PC-3 (cell line): ENCODE measurements around the gene ARHGAP24. TPM values are rescaled to one million over a fixed set of nuclear protein-coding genes. Genes with fewer than 3 reads are reported as not detected.

ENCODE experiments used
- ATAC-seq: fragments of 200-7000 bp; cut with Tn5 transposase; 2 replicates; pipeline ENCODE4 v1.9.1; 2020; ENCODE audit warnings: mild to moderate bottlenecking, moderate library complexity
- BruUV-seq: library from RNA; stranded (reverse); fragments of 400-500 nt; replicated peaks from 2 replicates; lab custom pipeline; 2021; lab: Mats Ljungman, UMichigan
- CTCF ChIA-PET: fragments of 300-600 bp; sonication (Branson Sonifier 250); formaldehyde crosslinking; loops from one replicate; lab custom pipeline; 2022; ENCODE audit warnings: antibody characterized with exemption; lab: Charles Lee
- POLR2A ChIA-PET: fragments of 300-600 bp; sonication (Branson Sonifier 250); formaldehyde crosslinking; loops from one replicate; lab custom pipeline; 2022; ENCODE audit warnings: antibody characterized with exemption; ENCODE audit not compliant: unreplicated experiment; lab: Charles Lee
- DNase-seq: peaks from one replicate; pipeline ENCODE4 v3.0.0-alpha.2; 2015
- H2AFZ ChIP-seq: fragments of 300-600 bp; sonication (generic); 2 replicates; pipeline ENCODE4 v1.6.0; 2016; ENCODE audit warnings: antibody characterized with exemption, low read length
- H3F3A ChIP-seq: fragments of 300-600 bp; sonication (generic); one replicate; pipeline ENCODE4 v1.6.0; 2017; ENCODE audit warnings: antibody characterized with exemption, low read length, control low read depth, mild to moderate bottlenecking; ENCODE audit not compliant: unreplicated experiment
- H3K27ac ChIP-seq: fragments of 300-600 bp; sonication (generic); 2 replicates; pipeline ENCODE4 v1.5.1; 2016; ENCODE audit warnings: mild to moderate bottlenecking, low read length
- H3K27me3 ChIP-seq: fragments of 300-600 bp; sonication (generic); 2 replicates; pipeline ENCODE4 v1.6.1; 2016; ENCODE audit warnings: low read length, mixed read lengths
- H3K36me3 ChIP-seq: fragments of 300-600 bp; sonication (generic); 2 replicates; pipeline ENCODE4 v1.6.1; 2016; ENCODE audit warnings: low read depth, mixed run types, low read length, mixed read lengths
- H3K4me1 ChIP-seq: fragments of 300-600 bp; sonication (generic); 2 replicates; pipeline ENCODE4 v1.5.1; 2016; ENCODE audit warnings: low read length; ENCODE audit not compliant: insufficient read depth
- H3K4me2 ChIP-seq: fragments of 300-600 bp; sonication (generic); 2 replicates; pipeline ENCODE4 v1.6.0; 2016; ENCODE audit warnings: low read length
- H3K4me3 ChIP-seq: fragments of 300-600 bp; sonication (generic); 2 replicates; pipeline ENCODE4 v1.5.1; 2016; ENCODE audit warnings: mild to moderate bottlenecking, low read length, mixed read lengths
- H3K79me2 ChIP-seq: fragments of 300-600 bp; sonication (generic); 2 replicates; pipeline ENCODE4 v1.6.1; 2017; ENCODE audit warnings: low read length, mixed read lengths
- H3K9ac ChIP-seq: fragments of 300-600 bp; sonication (generic); 2 replicates; pipeline ENCODE4 v1.6.0; 2016; ENCODE audit warnings: mild to moderate bottlenecking, low read length
- H3K9me2 ChIP-seq: fragments of 300-600 bp; sonication (generic); replicated peaks from 2 replicates; pipeline ENCODE4 v1.6.1; 2016; ENCODE audit warnings: mixed run types, low read length, mixed read lengths
- H3K9me3 ChIP-seq: fragments of 300-600 bp; sonication (generic); 2 replicates; pipeline ENCODE4 v1.6.1; 2016; ENCODE audit warnings: low read length, mixed read lengths
- H4K20me1 ChIP-seq: fragments of 300-600 bp; sonication (generic); 2 replicates; pipeline ENCODE4 v1.6.1; 2016; ENCODE audit warnings: low read length, mixed read lengths
- CTCF ChIP-seq: fragments of 300-600 bp; sonication (generic); conservative IDR thresholded peaks from 2 replicates; pipeline ENCODE4 v1.5.1; 2017; ENCODE audit warnings: antibody characterized with exemption, low read depth, mild to moderate bottlenecking, low read length
- EZH2 ChIP-seq: fragments of 300-600 bp; sonication (generic); IDR thresholded peaks from one replicate; pipeline ENCODE4 v1.6.1; 2017; ENCODE audit warnings: antibody characterized with exemption, mild to moderate bottlenecking, low read length; ENCODE audit not compliant: unreplicated experiment
- EZH2phosphoT487 ChIP-seq: fragments of 300-600 bp; sonication (generic); IDR thresholded peaks from 2 replicates; pipeline ENCODE4 v1.6.1; 2018; ENCODE audit warnings: mild to moderate bottlenecking, antibody characterized with exemption, low read length, borderline replicate concordance
- intact Hi-C: fragments of 100-400 bp; cut with micrococcal nuclease; formaldehyde crosslinking; loops from 2 replicates; pipeline ENCODE4 v1.9.0; 2023
- total RNA-seq: library from RNA; depleted of rRNA; stranded (reverse); fragments of >200 nt; gene quantifications from 2 replicates; pipeline ENCODE4 v1.2.3, GENCODE V29; 2014

ARHGAP24 gene
- total RNA-seq, 1 experiment from 2014 or later, result 7.4 TPM

- Histone ChIP-seq H3K4me3 (no peak overlapping the region), H3F3A (no peaks in the 10 kb centered on the region), H3K9me3 (no peaks in the 10 kb centered on the region), H3K9ac (no peak overlapping the region), H3K36me3 (no peaks in the 10 kb centered on the region), H3K9me2 (no peaks in the 10 kb centered on the region), H3K79me2 (no peaks in the 10 kb centered on the region), H2AFZ (no peak overlapping the region), H3K4me2 (no peak overlapping the region), H3K4me1 (peaks cover 23% of the 10 kb centered on the region), H3K27me3 (no peaks in the 10 kb centered on the region), H4K20me1 (no peaks in the 10 kb centered on the region), H3K27ac (no peak overlapping the region)
- ATAC-seq (no peak), DNase-seq (no peak)
- TF ChIP-seq EZH2 (no peak), EZH2phosphoT487 (no peak), CTCF (no peak)
- BruUV-seq, result no TSS peak
- POLR2A ChIA-PET, result no interaction called here
- CTCF ChIA-PET, result no interaction called here
- intact Hi-C loops, result no loop called here
Observed at GRCh38 chr4:85970535-85970934, 495.6 kb downstream of the ARHGAP24 start.

- no peaks in the 10 kb centered on the region for H3K9me2 ChIP-seq
- intact Hi-C loops, result no loop called here
- H3K9ac ChIP-seq, result no peak overlapping the region
- H3K79me2 ChIP-seq, result no peaks in the 10 kb centered on the region
- no peaks in the 10 kb centered on the region for H3K4me1 ChIP-seq
- TF ChIP-seq CTCF (no peak), EZH2phosphoT487 (no peak), EZH2 (no peak)
- no peaks in the 10 kb centered on the region for H4K20me1 ChIP-seq
- H3K27ac ChIP-seq, result no peak overlapping the region
- no peak overlapping the region for H3K4me3 ChIP-seq
- no TSS peak for BruUV-seq
- no peaks in the 10 kb centered on the region for H3K9me3 ChIP-seq
- no peak for DNase-seq
- CTCF ChIA-PET, result no interaction called here
- H3K36me3 ChIP-seq, result no peaks in the 10 kb centered on the region
- POLR2A ChIA-PET, result no interaction called here
- H3F3A ChIP-seq, result no peaks in the 10 kb centered on the region
- ATAC-seq, result no peak
- H2AFZ ChIP-seq, result no peak overlapping the region
- H3K4me2 ChIP-seq, result no peak overlapping the region
- no peaks in the 10 kb centered on the region for H3K27me3 ChIP-seq
Observed at GRCh38 chr4:85979276-85979675, 504.3 kb downstream of the ARHGAP24 start.

GRCh38 chr4:85986266-85986665, 511.3 kb downstream of the ARHGAP24 start:
- Histone ChIP-seq H3K4me2 (no peak overlapping the region), H3K9ac (no peak overlapping the region), H3K36me3 (no peaks in the 10 kb centered on the region), H3K9me3 (no peaks in the 10 kb centered on the region), H3K4me3 (no peak overlapping the region), H3K79me2 (no peaks in the 10 kb centered on the region), H2AFZ (no peak overlapping the region), H4K20me1 (no peaks in the 10 kb centered on the region), H3K4me1 (no peaks in the 10 kb centered on the region), H3K27ac (no peak overlapping the region), H3K27me3 (no peaks in the 10 kb centered on the region), H3K9me2 (no peaks in the 10 kb centered on the region), H3F3A (no peaks in the 10 kb centered on the region)
- no TSS peak for BruUV-seq
- ChIA-PET CTCF (no interaction called here), POLR2A (no interaction called here)
- DNase-seq (no peak), ATAC-seq (no peak)
- intact Hi-C loops, result no loop called here
- no peak for TF ChIP-seq EZH2
